Measurements from ENCODE around the gene GBX2.

DNA sequence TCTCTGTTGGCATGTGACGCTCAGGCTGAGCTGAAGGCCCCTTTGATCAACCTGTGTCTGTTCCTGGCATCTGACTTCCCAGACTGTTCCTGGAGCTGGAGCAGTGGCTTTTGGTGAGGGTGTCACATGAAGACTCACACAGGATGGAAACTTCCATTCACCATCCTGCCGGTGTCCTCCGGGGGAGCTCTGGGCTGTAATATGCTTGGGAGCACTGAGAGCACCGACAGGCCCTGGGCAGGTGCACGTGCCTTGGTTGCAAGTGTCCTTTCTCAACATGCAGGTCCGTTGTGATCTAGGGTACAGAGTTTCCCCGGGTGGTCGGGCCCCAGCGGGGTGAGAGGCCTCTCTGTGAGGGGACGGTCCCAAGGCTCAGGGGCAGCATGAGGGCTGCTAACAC is 24.8 kb upstream of the GBX2 start:
- TF ChIP-seq, protein P1, sequence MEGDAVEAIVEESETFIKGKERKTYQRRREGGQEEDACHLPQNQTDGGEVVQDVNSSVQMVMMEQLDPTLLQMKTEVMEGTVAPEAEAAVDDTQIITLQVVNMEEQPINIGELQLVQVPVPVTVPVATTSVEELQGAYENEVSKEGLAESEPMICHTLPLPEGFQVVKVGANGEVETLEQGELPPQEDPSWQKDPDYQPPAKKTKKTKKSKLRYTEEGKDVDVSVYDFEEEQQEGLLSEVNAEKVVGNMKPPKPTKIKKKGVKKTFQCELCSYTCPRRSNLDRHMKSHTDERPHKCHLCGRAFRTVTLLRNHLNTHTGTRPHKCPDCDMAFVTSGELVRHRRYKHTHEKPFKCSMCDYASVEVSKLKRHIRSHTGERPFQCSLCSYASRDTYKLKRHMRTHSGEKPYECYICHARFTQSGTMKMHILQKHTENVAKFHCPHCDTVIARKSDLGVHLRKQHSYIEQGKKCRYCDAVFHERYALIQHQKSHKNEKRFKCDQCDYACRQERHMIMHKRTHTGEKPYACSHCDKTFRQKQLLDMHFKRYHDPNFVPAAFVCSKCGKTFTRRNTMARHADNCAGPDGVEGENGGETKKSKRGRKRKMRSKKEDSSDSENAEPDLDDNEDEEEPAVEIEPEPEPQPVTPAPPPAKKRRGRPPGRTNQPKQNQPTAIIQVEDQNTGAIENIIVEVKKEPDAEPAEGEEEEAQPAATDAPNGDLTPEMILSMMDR (IDR thresholded peaks at IDR 0.05), result no peak
- no peak for TF ChIP-seq EZH2 (IDR thresholded peaks at IDR 0.05; ENCODE audit: borderline replicate concordance, insufficient read depth, low read depth, low read length, poor library complexity, severe bottlenecking)

Measured in B cell (primary cell).